ENCODE measurements around the gene TMEM178A.

Gene TMEM178A

DNA sequence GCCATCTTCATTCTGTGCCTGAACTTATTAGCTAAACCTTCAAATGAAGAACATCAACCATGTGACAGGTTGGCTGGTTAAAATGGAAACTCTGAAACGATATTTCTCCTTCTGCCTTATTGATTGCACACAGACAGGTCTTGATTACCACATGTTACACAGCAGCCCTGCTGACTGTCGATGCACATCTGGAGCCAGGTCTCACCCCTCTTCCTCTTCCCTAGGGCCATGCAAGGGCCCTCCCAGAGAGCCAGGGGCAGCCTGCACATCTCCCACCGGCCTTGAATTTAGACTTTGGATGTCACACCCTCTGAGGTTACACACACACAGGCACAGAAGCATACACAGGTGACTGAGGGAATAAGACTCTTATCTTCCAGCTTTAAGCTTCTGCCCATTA, 45.1 kb downstream of the TMEM178A start:
- ATAC-seq (ENCODE audit: insufficient read depth, low read depth), result no peak
- Histone ChIP-seq H3K27me3 (ENCODE audit: insufficient read depth, low read length, poor library complexity) (no peaks in the 10 kb centered on the region), H2AFZ (ENCODE audit: low read depth, low read length) (no peak overlapping the region), H3K4me1 (ENCODE audit: insufficient read depth, low read length) (no peaks in the 10 kb centered on the region), H3K4me2 (ENCODE audit: insufficient read depth, low read length) (no peak overlapping the region), H4K20me1 (ENCODE audit: insufficient read depth, low read length) (no peaks in the 10 kb centered on the region), H3K4me3 (ENCODE audit: low read depth in 1 of 2, low read length in 2 of 2) (no peak overlapping the region), H3K36me3 (ENCODE audit: insufficient read depth, low read length) (no peaks in the 10 kb centered on the region), H3K79me2 (ENCODE audit: insufficient read depth, low read length) (no peaks in the 10 kb centered on the region), H3K9ac (ENCODE audit: low read depth, low read length) (no peak overlapping the region), H3K9me3 (ENCODE audit: insufficient read depth, low read length, severe bottlenecking) (no peaks in the 10 kb centered on the region), H3K27ac (ENCODE audit: low read length) (no peak overlapping the region)
- TF ChIP-seq, protein P1, sequence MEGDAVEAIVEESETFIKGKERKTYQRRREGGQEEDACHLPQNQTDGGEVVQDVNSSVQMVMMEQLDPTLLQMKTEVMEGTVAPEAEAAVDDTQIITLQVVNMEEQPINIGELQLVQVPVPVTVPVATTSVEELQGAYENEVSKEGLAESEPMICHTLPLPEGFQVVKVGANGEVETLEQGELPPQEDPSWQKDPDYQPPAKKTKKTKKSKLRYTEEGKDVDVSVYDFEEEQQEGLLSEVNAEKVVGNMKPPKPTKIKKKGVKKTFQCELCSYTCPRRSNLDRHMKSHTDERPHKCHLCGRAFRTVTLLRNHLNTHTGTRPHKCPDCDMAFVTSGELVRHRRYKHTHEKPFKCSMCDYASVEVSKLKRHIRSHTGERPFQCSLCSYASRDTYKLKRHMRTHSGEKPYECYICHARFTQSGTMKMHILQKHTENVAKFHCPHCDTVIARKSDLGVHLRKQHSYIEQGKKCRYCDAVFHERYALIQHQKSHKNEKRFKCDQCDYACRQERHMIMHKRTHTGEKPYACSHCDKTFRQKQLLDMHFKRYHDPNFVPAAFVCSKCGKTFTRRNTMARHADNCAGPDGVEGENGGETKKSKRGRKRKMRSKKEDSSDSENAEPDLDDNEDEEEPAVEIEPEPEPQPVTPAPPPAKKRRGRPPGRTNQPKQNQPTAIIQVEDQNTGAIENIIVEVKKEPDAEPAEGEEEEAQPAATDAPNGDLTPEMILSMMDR (IDR thresholded peaks at IDR 0.05; ENCODE audit: borderline replicate concordance, extremely low read depth, low read length, poor library complexity, severe bottlenecking), result no peak
- TF ChIP-seq EZH2 (IDR thresholded peaks at IDR 0.05; ENCODE audit: borderline replicate concordance, low read depth, low read length, severe bottlenecking), result no peak
- no peak for DNase-seq

DNA sequence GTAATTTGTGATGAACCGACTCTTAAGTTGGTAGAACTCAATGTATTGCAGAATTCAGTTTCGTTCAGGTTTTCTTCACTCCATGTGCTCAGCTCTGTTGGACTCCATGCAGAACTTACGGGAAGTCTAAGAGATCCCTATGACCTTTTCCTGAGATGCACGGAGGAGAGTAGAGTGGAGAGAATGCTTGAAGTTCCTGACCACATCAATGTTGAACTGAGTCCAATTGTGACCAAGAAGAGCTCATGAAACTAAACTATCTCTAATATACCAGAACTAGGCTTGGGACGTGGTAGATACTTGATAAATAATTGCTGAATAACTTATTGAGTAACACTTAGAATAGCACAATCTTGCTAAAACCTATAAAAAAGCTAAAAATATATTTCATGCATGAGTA, 47.2 kb downstream of the TMEM178A start:
- TF ChIP-seq EZH2 (IDR thresholded peaks at IDR 0.05; ENCODE audit: borderline replicate concordance, low read depth, low read length, severe bottlenecking), result no peak
- TF ChIP-seq, protein P1 (IDR thresholded peaks at IDR 0.05; ENCODE audit: borderline replicate concordance, extremely low read depth, low read length, poor library complexity, severe bottlenecking), result no peak
- H3K27me3 ChIP-seq (ENCODE audit: insufficient read depth, low read length, poor library complexity), result no peaks in the 10 kb centered on the region
- H3K4me1 ChIP-seq (ENCODE audit: insufficient read depth, low read length), result no peaks in the 10 kb centered on the region
- no peak overlapping the region for H3K9ac ChIP-seq (ENCODE audit: low read depth, low read length)
- no peak overlapping the region for H3K4me3 ChIP-seq (ENCODE audit: low read depth in 1 of 2, low read length in 2 of 2)
- H3K4me2 ChIP-seq (ENCODE audit: insufficient read depth, low read length), result no peak overlapping the region
- no peak overlapping the region for H3K27ac ChIP-seq (ENCODE audit: low read length)
- H2AFZ ChIP-seq (ENCODE audit: low read depth, low read length), result no peak overlapping the region
- H4K20me1 ChIP-seq (ENCODE audit: insufficient read depth, low read length), result no peaks in the 10 kb centered on the region
- H3K9me3 ChIP-seq (ENCODE audit: insufficient read depth, low read length, severe bottlenecking), result no peaks in the 10 kb centered on the region
- ATAC-seq (ENCODE audit: insufficient read depth, low read depth) (no peak), DNase-seq (no peak)
- no peaks in the 10 kb centered on the region for H3K36me3 ChIP-seq (ENCODE audit: insufficient read depth, low read length)
- no peaks in the 10 kb centered on the region for H3K79me2 ChIP-seq (ENCODE audit: insufficient read depth, low read length)

DNA sequence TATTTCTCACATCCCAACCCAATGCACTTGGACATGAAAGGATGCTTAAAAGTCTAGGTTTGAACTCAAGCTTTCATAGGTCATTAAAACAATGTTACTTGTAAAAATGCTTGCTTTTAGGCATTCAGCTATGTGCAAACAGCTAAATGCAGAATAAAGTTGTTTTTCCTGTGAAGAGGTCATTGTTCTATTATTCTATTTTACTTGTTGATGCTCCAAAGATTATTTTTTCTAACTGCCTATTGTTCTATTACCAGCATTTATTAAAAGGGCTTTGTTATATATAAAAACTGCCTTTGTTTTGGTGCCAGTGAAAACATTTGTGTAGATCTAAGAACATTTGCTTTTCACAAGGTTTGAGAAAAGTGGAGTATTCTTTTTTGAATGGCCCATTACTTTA, 49.4 kb downstream of the TMEM178A start:
- DNase-seq, result no peak
- Histone ChIP-seq H3K27me3 (ENCODE audit: insufficient read depth, low read length, poor library complexity) (no peaks in the 10 kb centered on the region), H4K20me1 (ENCODE audit: insufficient read depth, low read length) (no peaks in the 10 kb centered on the region), H3K9ac (ENCODE audit: low read depth, low read length) (no peak overlapping the region), H3K4me1 (ENCODE audit: insufficient read depth, low read length) (no peaks in the 10 kb centered on the region), H3K79me2 (ENCODE audit: insufficient read depth, low read length) (no peaks in the 10 kb centered on the region), H2AFZ (ENCODE audit: low read depth, low read length) (no peak overlapping the region), H3K4me3 (ENCODE audit: low read depth in 1 of 2, low read length in 2 of 2) (no peak overlapping the region), H3K4me2 (ENCODE audit: insufficient read depth, low read length) (no peak overlapping the region), H3K27ac (ENCODE audit: low read length) (no peak overlapping the region), H3K36me3 (ENCODE audit: insufficient read depth, low read length) (no peaks in the 10 kb centered on the region), H3K9me3 (ENCODE audit: insufficient read depth, low read length, severe bottlenecking) (no peaks in the 10 kb centered on the region)
- no peak for ATAC-seq (ENCODE audit: insufficient read depth, low read depth)
- TF ChIP-seq EZH2 (IDR thresholded peaks at IDR 0.05; ENCODE audit: borderline replicate concordance, low read depth, low read length, severe bottlenecking), result no peak
- TF ChIP-seq, protein P1 (IDR thresholded peaks at IDR 0.05; ENCODE audit: borderline replicate concordance, extremely low read depth, low read length, poor library complexity, severe bottlenecking), result no peak

DNA sequence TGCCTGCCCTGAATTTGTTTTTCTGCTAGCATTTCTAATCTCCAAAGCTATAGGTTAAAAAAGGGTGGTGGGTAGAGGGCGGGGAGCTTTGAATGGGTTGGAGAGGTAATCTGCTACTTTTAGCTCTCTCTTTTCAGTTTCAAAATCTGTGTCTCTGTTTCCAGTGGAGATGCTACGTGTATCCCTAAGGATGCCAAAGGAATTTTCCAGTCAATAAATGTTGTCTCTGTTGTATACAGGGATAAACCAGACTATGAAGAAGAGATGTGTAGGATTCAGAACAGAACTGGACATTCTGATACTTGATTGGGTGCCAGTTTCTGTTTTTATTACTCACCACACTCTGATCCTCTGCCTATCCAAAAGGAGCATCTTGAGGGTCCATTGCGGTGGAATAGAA, 50.1 kb downstream of the TMEM178A start:
- Histone ChIP-seq H3K79me2 (ENCODE audit: insufficient read depth, low read length) (no peaks in the 10 kb centered on the region), H3K27ac (ENCODE audit: low read length) (no peak overlapping the region), H3K4me3 (ENCODE audit: low read depth in 1 of 2, low read length in 2 of 2) (no peak overlapping the region), H3K4me2 (ENCODE audit: insufficient read depth, low read length) (no peak overlapping the region), H3K9me3 (ENCODE audit: insufficient read depth, low read length, severe bottlenecking) (no peaks in the 10 kb centered on the region), H2AFZ (ENCODE audit: low read depth, low read length) (no peak overlapping the region), H3K27me3 (ENCODE audit: insufficient read depth, low read length, poor library complexity) (no peaks in the 10 kb centered on the region), H4K20me1 (ENCODE audit: insufficient read depth, low read length) (no peaks in the 10 kb centered on the region), H3K9ac (ENCODE audit: low read depth, low read length) (no peak overlapping the region), H3K36me3 (ENCODE audit: insufficient read depth, low read length) (no peaks in the 10 kb centered on the region), H3K4me1 (ENCODE audit: insufficient read depth, low read length) (no peaks in the 10 kb centered on the region)
- no peak for DNase-seq
- no peak for ATAC-seq (ENCODE audit: insufficient read depth, low read depth)
- no peak for TF ChIP-seq EZH2 (IDR thresholded peaks at IDR 0.05; ENCODE audit: borderline replicate concordance, low read depth, low read length, severe bottlenecking)
- TF ChIP-seq, protein P1 (IDR thresholded peaks at IDR 0.05; ENCODE audit: borderline replicate concordance, extremely low read depth, low read length, poor library complexity, severe bottlenecking), result no peak
